ENCODE data around the gene SPATA6L. TPM values are rescaled to one million over a fixed set of nuclear protein-coding genes. Genes with fewer than 3 reads are reported as not detected.

Gene SPATA6L
- total and polyA plus RNA-seq, 2 of the 13 experiments (the other 11 are each of a cell fraction or from before 2014, with no cell fraction given) = 1.1 to 1.9 TPM

DNA sequence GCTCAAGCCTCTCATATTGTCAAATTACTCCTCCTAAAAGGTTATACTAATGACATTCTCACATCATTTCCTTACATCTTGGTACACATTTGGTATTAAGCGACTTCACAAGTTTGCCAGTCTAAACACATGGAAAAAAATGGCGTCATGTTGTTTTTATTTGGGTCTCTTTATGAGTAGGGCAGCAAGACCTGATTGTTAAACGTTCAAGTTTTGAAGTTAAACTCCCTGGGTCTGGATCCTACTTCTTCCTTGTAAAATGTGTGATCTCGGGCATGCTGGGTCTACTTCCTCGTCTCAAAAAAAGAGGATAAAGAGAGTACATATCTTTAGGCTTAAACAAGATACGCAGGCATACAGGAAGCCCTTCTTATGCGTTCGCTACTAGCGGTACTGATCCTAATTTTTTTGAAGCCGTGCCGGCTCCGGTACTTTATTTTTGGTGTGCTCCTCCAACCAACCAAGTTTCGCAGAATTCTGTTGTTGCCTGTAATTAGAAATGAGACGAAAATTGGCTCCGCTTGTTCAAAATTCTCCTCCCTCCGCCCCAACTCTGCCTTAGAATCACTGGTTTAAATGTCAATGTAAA, 12.5 kb upstream of the SPATA6L start:
- peak overlapping the region; percentile 93 for H3K4me2 ChIP-seq (ENCODE audit: low read depth, low read length)
- no peaks in the 10 kb centered on the region; a peak in 1 of 5 replicates for H3K27me3 ChIP-seq (ENCODE audit: control insufficient read depth in 1 of 2, insufficient read depth in 2 of 2, low read length in 2 of 2)
- WGBS (ENCODE audit: low lambda C conversion rate) = 0% methylated on average over 16 of the region's 16 CpGs
- H3K9me3 ChIP-seq (ENCODE audit: low read length) = no peaks in the 10 kb centered on the region
- peaks cover 4% of the 10 kb centered on the region; the same call in 1 of the 2 replicates for H4K20me1 ChIP-seq (ENCODE audit: insufficient read depth, low read length)
- CTCF ChIA-PET (ENCODE audit: low intra/inter-chr PET ratio, low total read pairs) = no interaction called here
- H2AFZ ChIP-seq (ENCODE audit: low read length) = no peak overlapping the region
- peak overlapping the region; percentile 99 for H3K27ac ChIP-seq (ENCODE audit: extremely low read length, insufficient read depth, low read length)
- ATAC-seq (peak; percentile 4; the same call in 1 of the 3 replicates), FAIRE-seq (no peak), DNase-seq (ENCODE audit: low spot score) (peak; percentile 41)
- peaks cover 31% of the 10 kb centered on the region for H3K79me2 ChIP-seq (ENCODE audit: insufficient read depth, low read length)
- POLR2A ChIA-PET = interaction anchor here (1.0 to 2.2 kb wide), 15 partner anchors 13 to 159 kb away, joined by 3 to 43 read pairs (median 6); partner anchors contain the start of genes AK3, PLPP6, RCL1 and SPATA6L
- H3K4me1 ChIP-seq (ENCODE audit: insufficient read depth, low read length) = peaks cover 51% of the 10 kb centered on the region
- H3K36me3 ChIP-seq (replicated peaks in 1 of 2; ENCODE audit: control insufficient read depth in 1 of 2, insufficient read depth in 2 of 2, low read length in 2 of 2) = no peaks in the 10 kb centered on the region; a peak in 1 of 5 replicates
- H3K9ac ChIP-seq (ENCODE audit: insufficient read depth, low read depth, low read length) = peak overlapping the region; percentile 96
- peak overlapping the region; percentile 70 to 94 (median 87) for H3K4me3 ChIP-seq (replicated peaks in 1 of 3; ENCODE audit: insufficient read depth in 1 of 3, low read depth in 2 of 3, low read length in 3 of 3)
- intact Hi-C loops (cut with micrococcal nuclease; ENCODE audit: unreplicated experiment) (loop anchor here (1.0 to 5.0 kb wide), 4 partner anchors 15 to 1151 kb away; partner anchors contain the start of genes RCL1 and RFX3), in situ Hi-C loops (cut with HindIII; ENCODE audit: extremely low pct_ligation_motif_present, low pct_unique_long_range_greater_than_20kb) (no loop called here)
- BruUV-seq (replicated peaks) = TSS peak; percentile 97
- TF ChIP-seq YY1 (IDR thresholded peaks at IDR 0.05; ENCODE audit: insufficient read depth, insufficient replicate concordance, low read depth, low read length) (peak; percentile 68), ZSCAN12 (CRISPR knock-in tag; IDR thresholded peaks at IDR 0.05) (0 out of 2 replicates have a peak, but pooled peaks have one; percentile 48), ZNF703 (CRISPR knock-in tag; IDR thresholded peaks at IDR 0.05; ENCODE audit: borderline replicate concordance) (no peak), ZNF44 (CRISPR knock-in tag; IDR thresholded peaks at IDR 0.05) (peak; percentile 11; the same call in 1 of the 2 replicates), ZNF678 (CRISPR knock-in tag; IDR thresholded peaks at IDR 0.05) (peak; percentile 25; the same call in 1 of the 2 replicates), KAT7 (CRISPR knock-in tag; IDR thresholded peaks at IDR 0.05; ENCODE audit: borderline replicate concordance) (no peak), ARID2 (CRISPR knock-in tag; IDR thresholded peaks at IDR 0.05; ENCODE audit: borderline replicate concordance) (peak; percentile 9; the same call in 1 of the 2 replicates), XBP1 (CRISPR knock-in tag; IDR thresholded peaks at IDR 0.05) (peak; percentile 62; the same call in 1 of the 2 replicates), ZC3H4 (CRISPR knock-in tag; IDR thresholded peaks at IDR 0.05; ENCODE audit: borderline replicate concordance) (peak; percentile 63; the same call in 1 of the 2 replicates), ZFP90 (CRISPR knock-in tag; IDR thresholded peaks at IDR 0.05; ENCODE audit: borderline replicate concordance) (0 out of 2 replicates have a peak, but pooled peaks have one; percentile 8)
- TF ChIP-seq, protein P1, sequence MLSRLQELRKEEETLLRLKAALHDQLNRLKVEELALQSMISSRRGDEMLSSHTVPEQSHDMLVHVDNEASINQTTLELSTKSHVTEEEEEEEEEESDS (CRISPR knock-in tag; IDR thresholded peaks at IDR 0.05; ENCODE audit: borderline replicate concordance) = no peak
- TF ChIP-seq, protein P2, sequence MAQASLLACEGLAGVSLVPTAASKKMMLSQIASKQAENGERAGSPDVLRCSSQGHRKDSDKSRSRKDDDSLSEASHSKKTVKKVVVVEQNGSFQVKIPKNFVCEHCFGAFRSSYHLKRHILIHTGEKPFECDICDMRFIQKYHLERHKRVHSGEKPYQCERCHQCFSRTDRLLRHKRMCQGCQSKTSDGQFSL (CRISPR knock-in tag; IDR thresholded peaks at IDR 0.05) = 0 out of 2 replicates have a peak, but pooled peaks have one; percentile 1

All from HepG2 (cell line).